ENCODE data around the gene SIAE. TPM values are rescaled to one million over a fixed set of nuclear protein-coding genes. Genes with fewer than 3 reads are reported as not detected.

SIAE gene
- total and polyA plus RNA-seq, 10 donors: 4.7 to 15.3 (median 10.7) TPM

GRCh38 chr11:124648610-124649009 is 24.9 kb downstream of the SIAE start:
- 79 to 85% (median 84%) methylated on average over 6 of the region's 6 CpGs for WGBS, 5 donors
- Histone ChIP-seq H3K27me3 (replicated peaks in 1 of 7) (no peaks in the 10 kb centered on the region), H3K4me3 (no peak overlapping the region), H3K27ac (no peak overlapping the region), H3K4me1 (peaks cover 0 to 18% (median 6%) of the 10 kb centered on the region in 6 donors), H3K9me3 (no peaks in the 10 kb centered on the region), H3K36me3 (peaks cover 0 to 31% (median 0%) of the 10 kb centered on the region in 6 donors)
- intact Hi-C loops (cut with DNase I; ENCODE audit: low total_unique reads): no loop called here
- TF ChIP-seq CTCF (IDR thresholded peaks at IDR 0.05 in 8 of 11, conservative IDR thresholded peaks at IDR 0.05 in 3 of 11): no peak
- no peak for TF ChIP-seq POLR2AphosphoS5 (IDR thresholded peaks at IDR 0.05)
- TF ChIP-seq POLR2A (IDR thresholded peaks at IDR 0.05): no peak
- no peak for DNase-seq

GRCh38 chr11:124646148-124646547 is 27.4 kb downstream of the SIAE start:
- H3K4me3 ChIP-seq: no peak overlapping the region
- intact Hi-C loops (cut with DNase I; ENCODE audit: low total_unique reads): no loop called here
- TF ChIP-seq CTCF (IDR thresholded peaks at IDR 0.05 in 8 of 11, conservative IDR thresholded peaks at IDR 0.05 in 3 of 11): no peak
- no peaks in the 10 kb centered on the region for H3K27me3 ChIP-seq (replicated peaks in 1 of 7)
- peaks cover 0 to 9% (median 0%) of the 10 kb centered on the region in 6 donors for H3K36me3 ChIP-seq
- no peak for DNase-seq
- 65 to 76% (median 67%) methylated on average over 3 of the region's 3 CpGs for WGBS, 5 donors
- no peak overlapping the region for H3K27ac ChIP-seq
- H3K9me3 ChIP-seq: no peaks in the 10 kb centered on the region
- H3K4me1 ChIP-seq: peaks cover 0 to 18% (median 6%) of the 10 kb centered on the region in 6 donors

GRCh38 chr11:124644426-124645280 is 28.9 kb downstream of the SIAE start:
- H3K9me3 ChIP-seq: no peaks in the 10 kb centered on the region
- H3K4me3 ChIP-seq: peak overlapping the region in 1 of 8 donors; percentile 35
- peaks cover 0 to 18% (median 6%) of the 10 kb centered on the region in 6 donors for H3K4me1 ChIP-seq

More at GRCh38 chr11:124644426-124645280, 28.9 kb downstream of the SIAE start:
- Histone ChIP-seq H3K36me3 (peaks cover 0 to 9% (median 1%) of the 10 kb centered on the region in 6 donors), H3K27me3 (replicated peaks in 1 of 7) (no peaks in the 10 kb centered on the region), H3K27ac (no peak overlapping the region)
- DNase-seq: no peak
- intact Hi-C loops (cut with DNase I; ENCODE audit: low total_unique reads): no loop called here
- whole genome bisulfite sequencing, 5 donors: 27 to 32% (median 28%) methylated on average over 16 of the region's 16 CpGs
- TF ChIP-seq CTCF (IDR thresholded peaks at IDR 0.05 in 8 of 11, conservative IDR thresholded peaks at IDR 0.05 in 3 of 11): peak; percentile 55 to 81 (median 72)
- no peak for TF ChIP-seq POLR2A (IDR thresholded peaks at IDR 0.05)

Data from spleen (tissue), 11 donors.